ENCODE measurements around the gene GDPD5. TPM values are rescaled to one million over a fixed set of nuclear protein-coding genes. Genes with fewer than 3 reads are reported as not detected.
A peak's percentile ranks its signal among the peaks of the same experiment; 100 is the strongest.

The GDPD5 gene
- total RNA-seq, 3 donors from 2014 or later, result 5.4 to 10.9 (median 9.8) TPM

GRCh38 chr11:75503531-75504099 lies 22.1 kb downstream of the GDPD5 start:
- no peak for ATAC-seq
- H3K27me3 Mint-ChIP-seq (ENCODE audit: low read depth), result no peaks in the 10 kb centered on the region
- H3K9me3 Mint-ChIP-seq, result no peaks in the 10 kb centered on the region
- H3K4me3 Mint-ChIP-seq, result no peak overlapping the region
- peaks cover 18% of the 10 kb centered on the region for H3K4me1 Mint-ChIP-seq (ENCODE audit: low read depth)
- no peak for DNase-seq
- H3K36me3 Mint-ChIP-seq (ENCODE audit: insufficient read depth), result no peaks in the 10 kb centered on the region

GRCh38 chr11:75502138-75502537 lies 23.6 kb downstream of the GDPD5 start:
- H3K27me3 Mint-ChIP-seq (ENCODE audit: low read depth), result no peaks in the 10 kb centered on the region
- no peak overlapping the region for H3K4me3 Mint-ChIP-seq
- peaks cover 8% of the 10 kb centered on the region for H3K4me1 Mint-ChIP-seq (ENCODE audit: low read depth)
- ATAC-seq (no peak), DNase-seq (no peak)
- no peaks in the 10 kb centered on the region for H3K36me3 Mint-ChIP-seq (ENCODE audit: insufficient read depth)
- no peaks in the 10 kb centered on the region for H3K9me3 Mint-ChIP-seq

GRCh38 chr11:75500742-75501141 lies 25.0 kb downstream of the GDPD5 start:
- no peaks in the 10 kb centered on the region for H3K27me3 Mint-ChIP-seq (ENCODE audit: low read depth)
- no peak overlapping the region for H3K4me3 Mint-ChIP-seq
- DNase-seq (no peak), ATAC-seq (no peak)
- no peaks in the 10 kb centered on the region for H3K9me3 Mint-ChIP-seq
- H3K36me3 Mint-ChIP-seq (ENCODE audit: insufficient read depth), result no peaks in the 10 kb centered on the region
- H3K4me1 Mint-ChIP-seq (ENCODE audit: low read depth), result peaks cover 8% of the 10 kb centered on the region

- Mint-ChIP-seq H3K27me3 (ENCODE audit: low read depth) (no peaks in the 10 kb centered on the region), H3K9me3 (no peaks in the 10 kb centered on the region), H3K4me3 (no peak overlapping the region), H3K36me3 (ENCODE audit: insufficient read depth) (no peaks in the 10 kb centered on the region), H3K4me1 (ENCODE audit: low read depth) (peaks cover 8% of the 10 kb centered on the region)
- DNase-seq (no peak), ATAC-seq (no peak)
These were observed 26.1 kb downstream of the GDPD5 start for GRCh38 chr11:75499423-75500190.

- DNase-seq, result no peak
- no peak for ATAC-seq
- no peaks in the 10 kb centered on the region for H3K36me3 Mint-ChIP-seq (ENCODE audit: insufficient read depth)
- H3K27me3 Mint-ChIP-seq (ENCODE audit: low read depth), result no peaks in the 10 kb centered on the region
- no peak overlapping the region for H3K4me3 Mint-ChIP-seq
- H3K4me1 Mint-ChIP-seq (ENCODE audit: low read depth), result peaks cover 8% of the 10 kb centered on the region
- no peaks in the 10 kb centered on the region for H3K9me3 Mint-ChIP-seq
These were observed 27.0 kb downstream of the GDPD5 start for GRCh38 chr11:75498556-75499255.

- Mint-ChIP-seq H3K4me3 (no peak overlapping the region), H3K4me1 (ENCODE audit: low read depth) (peaks cover 8% of the 10 kb centered on the region), H3K27me3 (ENCODE audit: low read depth) (no peaks in the 10 kb centered on the region), H3K9me3 (no peaks in the 10 kb centered on the region), H3K36me3 (ENCODE audit: insufficient read depth) (no peaks in the 10 kb centered on the region)
- ATAC-seq (no peak), DNase-seq (no peak)
These were observed 27.8 kb downstream of the GDPD5 start for GRCh38 chr11:75497788-75498409.

- no peaks in the 10 kb centered on the region for H3K27me3 Mint-ChIP-seq (ENCODE audit: low read depth)
- DNase-seq (no peak), ATAC-seq (no peak)
- H3K4me3 Mint-ChIP-seq, result no peak overlapping the region
- H3K4me1 Mint-ChIP-seq (ENCODE audit: low read depth), result peaks cover 17% of the 10 kb centered on the region
- H3K36me3 Mint-ChIP-seq (ENCODE audit: insufficient read depth), result no peaks in the 10 kb centered on the region
- H3K9me3 Mint-ChIP-seq, result no peaks in the 10 kb centered on the region
These were observed 29.4 kb downstream of the GDPD5 start for GRCh38 chr11:75496305-75496752.

- peaks cover 19% of the 10 kb centered on the region for H3K4me1 Mint-ChIP-seq (ENCODE audit: low read depth)
- ATAC-seq (no peak), DNase-seq (no peak)
- no peaks in the 10 kb centered on the region for H3K36me3 Mint-ChIP-seq (ENCODE audit: insufficient read depth)
- no peaks in the 10 kb centered on the region for H3K9me3 Mint-ChIP-seq
- H3K27me3 Mint-ChIP-seq (ENCODE audit: low read depth), result no peaks in the 10 kb centered on the region
- H3K4me3 Mint-ChIP-seq, result no peak overlapping the region
These were observed 29.9 kb downstream of the GDPD5 start for GRCh38 chr11:75495749-75496304.

- H3K36me3 Mint-ChIP-seq (ENCODE audit: insufficient read depth), result no peaks in the 10 kb centered on the region
- DNase-seq (no peak), ATAC-seq (no peak)
- H3K27me3 Mint-ChIP-seq (ENCODE audit: low read depth), result no peaks in the 10 kb centered on the region
- peaks cover 17% of the 10 kb centered on the region for H3K4me1 Mint-ChIP-seq (ENCODE audit: low read depth)
- no peaks in the 10 kb centered on the region for H3K9me3 Mint-ChIP-seq
- H3K4me3 Mint-ChIP-seq, result no peak overlapping the region
These were observed 32.1 kb downstream of the GDPD5 start for GRCh38 chr11:75493626-75494025.

- Mint-ChIP-seq H3K4me1 (ENCODE audit: low read depth) (peaks cover 17% of the 10 kb centered on the region), H3K36me3 (ENCODE audit: insufficient read depth) (no peaks in the 10 kb centered on the region)
- ATAC-seq, result peak; percentile 96 to 98
These were observed 33.4 kb downstream of the GDPD5 start for GRCh38 chr11:75492181-75492820.

GRCh38 chr11:75491465-75491864 lies 34.3 kb downstream of the GDPD5 start:
- no peaks in the 10 kb centered on the region for H3K27me3 Mint-ChIP-seq (ENCODE audit: low read depth)
- ATAC-seq (no peak), DNase-seq (no peak)
- peaks cover 17% of the 10 kb centered on the region for H3K4me1 Mint-ChIP-seq (ENCODE audit: low read depth)
- H3K4me3 Mint-ChIP-seq, result no peak overlapping the region
- H3K9me3 Mint-ChIP-seq, result no peaks in the 10 kb centered on the region
- no peaks in the 10 kb centered on the region for H3K36me3 Mint-ChIP-seq (ENCODE audit: insufficient read depth)

More at GRCh38 chr11:75492181-75492820, 33.4 kb downstream of the GDPD5 start:
- H3K27me3 Mint-ChIP-seq (ENCODE audit: low read depth), result no peaks in the 10 kb centered on the region
- H3K9me3 Mint-ChIP-seq, result no peaks in the 10 kb centered on the region
- peak overlapping the region; percentile 62 for H3K4me3 Mint-ChIP-seq
- DNase-seq, result peak; percentile 58

GRCh38 chr11:75490221-75491181 lies 35.2 kb downstream of the GDPD5 start:
- H3K4me3 Mint-ChIP-seq, result no peak overlapping the region
- no peaks in the 10 kb centered on the region for H3K36me3 Mint-ChIP-seq (ENCODE audit: insufficient read depth)

GRCh38 chr11:75487365-75487764 lies 38.4 kb downstream of the GDPD5 start:
- Mint-ChIP-seq H3K9me3 (no peaks in the 10 kb centered on the region), H3K4me1 (ENCODE audit: low read depth) (peaks cover 11% of the 10 kb centered on the region), H3K27me3 (ENCODE audit: low read depth) (no peaks in the 10 kb centered on the region)

More at GRCh38 chr11:75490221-75491181, 35.2 kb downstream of the GDPD5 start:
- Mint-ChIP-seq H3K27me3 (ENCODE audit: low read depth) (no peaks in the 10 kb centered on the region), H3K4me1 (ENCODE audit: low read depth) (peaks cover 17% of the 10 kb centered on the region), H3K9me3 (no peaks in the 10 kb centered on the region)
- ATAC-seq, result no peak
- DNase-seq, result no peak

More at GRCh38 chr11:75487365-75487764, 38.4 kb downstream of the GDPD5 start:
- Mint-ChIP-seq H3K4me3 (no peak overlapping the region), H3K36me3 (ENCODE audit: insufficient read depth) (no peaks in the 10 kb centered on the region)
- no peak for ATAC-seq
- DNase-seq, result no peak
